HEK293 (cell line): ENCODE results near the gene CD163L1.

Source experiments
- CTCF ChIA-PET: fragments of 350-600 bp; formaldehyde crosslinking; extraction: SDS; loops from one replicate; lab custom pipeline; 2021; ENCODE audit warnings: antibody characterized with exemption; lab: Yijun Ruan, JAX
- POLR2A ChIA-PET: fragments of 300-600 bp; formaldehyde crosslinking; extraction: SDS; loops from one replicate; lab custom pipeline; 2020; ENCODE audit warnings: antibody characterized with exemption, inconsistent platforms; lab: Yijun Ruan, JAX
- H3K27ac ChIP-seq: fragments of 200-500 bp; sonication (Bioruptor generic); 2 replicates; pipeline ENCODE4 v1.5.1; 2014; ENCODE audit warnings: low read depth, low read length, control low read depth, inconsistent platforms; ENCODE audit errors: extremely low read depth
- H3K36me3 ChIP-seq, 2 experiments: fragments of 200-500 bp in 1 of 2; sonication (Bioruptor generic) in 1 of 2; 1 replicate in 1 of 2; 2 replicates in 1 of 2; pipeline ENCODE4 v1.5.1; 2014 to 2017; ENCODE audit warnings: inconsistent platforms in 2 of 2, low read length in 2 of 2; ENCODE audit not compliant: control insufficient read depth in 2 of 2, insufficient read depth in 1 of 2
- H3K4me1 ChIP-seq: fragments of 200-500 bp; sonication (Bioruptor generic); 2 replicates; pipeline ENCODE4 v1.5.1; 2014; ENCODE audit warnings: mild to moderate bottlenecking, low read length, inconsistent platforms; ENCODE audit not compliant: control insufficient read depth, insufficient read depth
- H3K4me3 ChIP-seq: 2 replicates; pipeline ENCODE4 v1.5.1; 2011; ENCODE audit warnings: low read depth, mild to moderate bottlenecking, control low read depth, low read length, moderate library complexity
- H3K9me3 ChIP-seq: fragments of 200-500 bp; sonication (Bioruptor generic); 2 replicates; pipeline ENCODE4 v1.5.1; 2014; ENCODE audit warnings: low read depth, low read length, inconsistent platforms; ENCODE audit not compliant: control insufficient read depth, insufficient read depth
- ATF2 ChIP-seq: fragments of 450-650 bp; formaldehyde crosslinking; IDR thresholded peaks from 2 replicates; pipeline ENCODE4 v1.5.1; 2016; ENCODE audit warnings: missing biosample characterization, missing genetic modification characterization, low read depth
- CTCF ChIP-seq: fragments of 450-650 bp; formaldehyde crosslinking; IDR thresholded peaks from 2 replicates; pipeline ENCODE4 v1.5.1; 2016; ENCODE audit warnings: missing biosample characterization, missing genetic modification characterization
- HIC1 ChIP-seq: fragments of 450-650 bp; formaldehyde crosslinking; IDR thresholded peaks from 2 replicates; pipeline ENCODE4 v1.5.1; 2016; ENCODE audit warnings: missing biosample characterization, missing genetic modification characterization
- IKZF3 ChIP-seq: fragments of 450-650 bp; IDR thresholded peaks from 2 replicates; pipeline ENCODE4 v1.5.0; 2018; ENCODE audit warnings: missing biosample characterization, mild to moderate bottlenecking, missing genetic modification characterization, moderate library complexity
- TCF7L2 ChIP-seq: IDR thresholded peaks from 2 replicates; pipeline ENCODE4 v1.6.1; 2011; ENCODE audit warnings: low read depth, mild to moderate bottlenecking, inconsistent platforms, low read length, moderate library complexity, borderline replicate concordance
- TSHZ1 ChIP-seq: fragments of 450-650 bp; formaldehyde crosslinking; IDR thresholded peaks from 2 replicates; pipeline ENCODE4 v1.5.1; 2016; ENCODE audit warnings: missing biosample characterization, missing genetic modification characterization, borderline replicate concordance
- ZFP37 ChIP-seq: fragments of 450-650 bp; formaldehyde crosslinking; IDR thresholded peaks from 2 replicates; pipeline ENCODE4 v1.5.1; 2016; ENCODE audit warnings: missing biosample characterization, missing genetic modification characterization
- ZNF184 ChIP-seq: fragments of 450-650 bp; IDR thresholded peaks from 2 replicates; pipeline ENCODE4 v1.5.1; 2018; ENCODE audit warnings: missing biosample characterization, mild to moderate bottlenecking, missing genetic modification characterization
- ZNF426 ChIP-seq: fragments of 450-650 bp; formaldehyde crosslinking; IDR thresholded peaks from 2 replicates; pipeline ENCODE4 v1.5.1; 2017; ENCODE audit warnings: missing biosample characterization, missing genetic modification characterization, mild to moderate bottlenecking, inconsistent platforms, moderate library complexity
- ZNF48 ChIP-seq: fragments of 450-650 bp; formaldehyde crosslinking; IDR thresholded peaks from 2 replicates; pipeline ENCODE4 v1.5.1; 2016; ENCODE audit warnings: missing biosample characterization, missing genetic modification characterization
- ZNF514 ChIP-seq: fragments of 450-650 bp; formaldehyde crosslinking; IDR thresholded peaks from 2 replicates; pipeline ENCODE4 v1.5.1; 2016; ENCODE audit warnings: missing biosample characterization, missing genetic modification characterization
- ZNF645 ChIP-seq: fragments of 450-650 bp; formaldehyde crosslinking; IDR thresholded peaks from 2 replicates; pipeline ENCODE4; 2016; ENCODE audit warnings: missing biosample characterization, missing genetic modification characterization
- ZNF654 ChIP-seq: fragments of 450-650 bp; formaldehyde crosslinking; IDR thresholded peaks from 2 replicates; pipeline ENCODE4 v1.5.1; 2016; ENCODE audit warnings: low read depth, missing biosample characterization, missing genetic modification characterization
- TF ChIP-seq, protein P1 (sequence below): fragments of 450-650 bp; formaldehyde crosslinking; IDR thresholded peaks from 2 replicates; pipeline ENCODE4 v1.5.1; 2017; ENCODE audit warnings: missing biosample characterization, missing genetic modification characterization
- TF ChIP-seq, protein P2 (sequence below): fragments of 450-650 bp; formaldehyde crosslinking; IDR thresholded peaks from 2 replicates; pipeline ENCODE4 v1.5.1; 2016; ENCODE audit warnings: missing biosample characterization, missing genetic modification characterization

CD163L1 gene

DNA sequence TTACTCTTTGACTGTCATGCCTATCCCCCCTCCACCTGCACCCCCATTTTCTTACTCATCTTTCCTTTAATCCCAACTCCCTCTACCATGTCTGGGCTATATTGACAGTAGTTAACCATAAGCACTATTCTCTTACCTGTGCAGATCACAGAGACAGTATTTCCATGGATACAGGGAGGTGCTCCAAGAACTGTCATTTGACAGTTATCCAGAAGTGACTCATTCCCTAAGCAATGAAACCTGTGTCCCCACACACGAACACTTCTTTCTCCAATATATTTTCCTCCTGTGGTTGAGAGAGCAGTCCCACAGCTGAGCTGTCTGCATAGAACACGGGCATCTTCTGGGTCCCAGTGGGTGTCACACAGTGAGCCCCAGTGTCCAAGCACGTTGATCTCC is 68.8 kb downstream of the CD163L1 start (continued):
- no peak for TF ChIP-seq IKZF3 (tag by site-specific recombination)
- TF ChIP-seq TSHZ1 (tag by site-specific recombination) = no peak
- no peak for TF ChIP-seq ZNF184 (tag by site-specific recombination)

DNA sequence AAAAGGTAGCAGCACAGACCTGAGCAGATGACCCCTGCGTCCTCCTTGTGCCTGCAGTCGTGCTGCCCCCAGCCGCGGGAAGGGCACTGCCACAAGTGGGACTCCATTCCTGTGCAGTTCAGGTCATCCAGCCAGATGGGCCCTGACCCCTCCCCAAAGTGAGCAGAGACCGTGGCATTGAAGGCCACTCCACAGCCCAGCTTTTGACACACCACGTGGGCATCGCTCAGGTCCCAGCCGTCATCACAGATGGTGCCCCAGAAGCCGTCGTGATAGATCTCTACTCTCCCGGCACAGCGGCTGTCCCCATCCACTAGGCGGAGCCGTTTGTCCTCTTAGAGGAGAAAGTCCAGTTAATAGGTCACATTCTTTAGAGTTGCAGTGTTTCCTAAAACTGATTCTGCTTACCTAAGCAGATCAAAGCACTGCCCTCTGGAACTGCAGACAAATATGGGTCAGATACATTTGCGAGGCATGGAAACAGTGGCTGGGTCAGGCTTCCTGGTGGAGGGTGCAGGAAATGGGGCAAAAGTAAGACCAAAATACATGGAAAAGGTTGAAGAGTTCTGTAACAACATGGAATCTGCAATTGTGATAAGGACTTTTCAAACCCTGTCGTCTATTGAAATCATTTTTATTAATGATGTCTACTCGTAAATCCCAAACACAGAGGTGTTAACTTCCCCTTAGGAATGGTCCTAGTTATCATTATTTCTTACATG is 69.4 kb downstream of the CD163L1 start:
- POLR2A ChIA-PET = no interaction called here
- H3K36me3 ChIP-seq = no peaks in the 10 kb centered on the region
- peak; percentile 31; the same call in 1 of the 2 replicates for TF ChIP-seq CTCF (tag by site-specific recombination)
- no peak for TF ChIP-seq TCF7L2
- TF ChIP-seq ZNF654 (tag by site-specific recombination) = peak; percentile 57
- no peak overlapping the region for H3K27ac ChIP-seq
- no peaks in the 10 kb centered on the region for H3K9me3 ChIP-seq
- no peak overlapping the region for H3K4me3 ChIP-seq
- CTCF ChIA-PET = interaction anchor here (1.0 to 2.2 kb wide), 3 partner anchors 85 to 268 kb away, joined by 3 to 10 read pairs (median 4); no protein-coding TSS in a partner anchor
- H3K4me1 ChIP-seq = no peaks in the 10 kb centered on the region

DNA sequence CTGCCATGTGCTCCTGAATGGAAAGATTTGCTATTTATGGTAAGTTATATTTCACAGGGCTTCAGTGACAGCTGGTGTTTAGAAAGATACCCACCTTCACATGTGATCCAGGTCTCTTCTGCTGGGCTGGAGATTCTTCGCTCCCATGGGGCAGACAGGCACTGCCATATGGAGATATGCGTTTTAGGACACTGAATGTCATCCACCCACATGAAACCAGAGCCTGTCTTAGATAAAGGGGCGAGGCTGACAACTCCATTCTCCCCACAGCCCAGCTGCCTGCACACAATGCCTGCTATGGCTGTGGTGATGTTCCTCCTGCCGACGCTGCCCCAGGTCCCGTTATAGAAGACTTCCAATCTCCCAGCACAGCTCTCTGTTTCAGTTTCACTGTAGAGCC is 70.7 kb downstream of the CD163L1 start:
- Histone ChIP-seq H3K27ac (no peak overlapping the region), H3K4me1 (no peaks in the 10 kb centered on the region), H3K4me3 (no peak overlapping the region), H3K9me3 (no peaks in the 10 kb centered on the region), H3K36me3 (no peaks in the 10 kb centered on the region)
- CTCF ChIA-PET = interaction anchor here (0.6 to 2.2 kb wide), 4 partner anchors 37 to 433 kb away, joined by 3 to 10 read pairs (median 4); no protein-coding TSS in a partner anchor
- POLR2A ChIA-PET = no interaction called here
- TF ChIP-seq ZNF645 (tag by site-specific recombination) (no peak), ZNF514 (no peak), ZNF426 (tag by site-specific recombination) (no peak), ATF2 (tag by site-specific recombination) (no peak), ZFP37 (tag by site-specific recombination) (no peak), ZNF48 (no peak), HIC1 (tag by site-specific recombination) (no peak)
- TF ChIP-seq, protein P1, sequence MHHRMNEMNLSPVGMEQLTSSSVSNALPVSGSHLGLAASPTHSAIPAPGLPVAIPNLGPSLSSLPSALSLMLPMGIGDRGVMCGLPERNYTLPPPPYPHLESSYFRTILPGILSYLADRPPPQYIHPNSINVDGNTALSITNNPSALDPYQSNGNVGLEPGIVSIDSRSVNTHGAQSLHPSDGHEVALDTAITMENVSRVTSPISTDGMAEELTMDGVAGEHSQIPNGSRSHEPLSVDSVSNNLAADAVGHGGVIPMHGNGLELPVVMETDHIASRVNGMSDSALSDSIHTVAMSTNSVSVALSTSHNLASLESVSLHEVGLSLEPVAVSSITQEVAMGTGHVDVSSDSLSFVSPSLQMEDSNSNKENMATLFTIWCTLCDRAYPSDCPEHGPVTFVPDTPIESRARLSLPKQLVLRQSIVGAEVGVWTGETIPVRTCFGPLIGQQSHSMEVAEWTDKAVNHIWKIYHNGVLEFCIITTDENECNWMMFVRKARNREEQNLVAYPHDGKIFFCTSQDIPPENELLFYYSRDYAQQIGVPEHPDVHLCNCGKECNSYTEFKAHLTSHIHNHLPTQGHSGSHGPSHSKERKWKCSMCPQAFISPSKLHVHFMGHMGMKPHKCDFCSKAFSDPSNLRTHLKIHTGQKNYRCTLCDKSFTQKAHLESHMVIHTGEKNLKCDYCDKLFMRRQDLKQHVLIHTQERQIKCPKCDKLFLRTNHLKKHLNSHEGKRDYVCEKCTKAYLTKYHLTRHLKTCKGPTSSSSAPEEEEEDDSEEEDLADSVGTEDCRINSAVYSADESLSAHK (tag by site-specific recombination) = no peak
- TF ChIP-seq, protein P2, sequence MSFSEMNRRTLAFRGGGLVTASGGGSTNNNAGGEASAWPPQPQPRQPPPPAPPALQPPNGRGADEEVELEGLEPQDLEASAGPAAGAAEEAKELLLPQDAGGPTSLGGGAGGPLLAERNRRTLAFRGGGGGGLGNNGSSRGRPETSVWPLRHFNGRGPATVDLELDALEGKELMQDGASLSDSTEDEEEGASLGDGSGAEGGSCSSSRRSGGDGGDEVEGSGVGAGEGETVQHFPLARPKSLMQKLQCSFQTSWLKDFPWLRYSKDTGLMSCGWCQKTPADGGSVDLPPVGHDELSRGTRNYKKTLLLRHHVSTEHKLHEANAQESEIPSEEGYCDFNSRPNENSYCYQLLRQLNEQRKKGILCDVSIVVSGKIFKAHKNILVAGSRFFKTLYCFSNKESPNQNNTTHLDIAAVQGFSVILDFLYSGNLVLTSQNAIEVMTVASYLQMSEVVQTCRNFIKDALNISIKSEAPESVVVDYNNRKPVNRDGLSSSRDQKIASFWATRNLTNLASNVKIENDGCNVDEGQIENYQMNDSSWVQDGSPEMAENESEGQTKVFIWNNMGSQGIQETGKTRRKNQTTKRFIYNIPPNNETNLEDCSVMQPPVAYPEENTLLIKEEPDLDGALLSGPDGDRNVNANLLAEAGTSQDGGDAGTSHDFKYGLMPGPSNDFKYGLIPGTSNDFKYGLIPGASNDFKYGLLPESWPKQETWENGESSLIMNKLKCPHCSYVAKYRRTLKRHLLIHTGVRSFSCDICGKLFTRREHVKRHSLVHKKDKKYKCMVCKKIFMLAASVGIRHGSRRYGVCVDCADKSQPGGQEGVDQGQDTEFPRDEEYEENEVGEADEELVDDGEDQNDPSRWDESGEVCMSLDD (tag by site-specific recombination) = no peak
